Astrocyte of the cerebellum (primary cell): ENCODE measurements around the gene CYFIP1.
A peak's percentile ranks its signal among the peaks of the same experiment; 100 is the strongest.

Experiments used
- DNase-seq: peaks from one replicate; pipeline ENCODE4 v3.0.0-alpha.2; 2011; ENCODE audit warnings: low read depth
- H3K4me3 ChIP-seq: 2 replicates; pipeline ENCODE4 v1.5.1; 2011; ENCODE audit warnings: mild to moderate bottlenecking, low read depth, low read length, moderate library complexity
- CTCF ChIP-seq: IDR thresholded peaks from 2 replicates; pipeline ENCODE4 v1.5.1; 2012; ENCODE audit warnings: low read length, low read depth, moderate library complexity, mild to moderate bottlenecking; ENCODE audit errors: missing control alignments
- in situ Hi-C: cut with HindIII; loops from 2 replicates; pipeline ENCODE4 v1.10.0; 2017; ENCODE audit warnings: low sequenced_read_pairs

The CYFIP1 gene

GRCh38 chr15:22955544-22956119 is 24.5 kb downstream of the CYFIP1 start:
- TF ChIP-seq CTCF = no peak
- no peak overlapping the region for H3K4me3 ChIP-seq
- in situ Hi-C loops = no loop called here
- no peak for DNase-seq

GRCh38 chr15:22954798-22955543 is 25.2 kb downstream of the CYFIP1 start:
- TF ChIP-seq CTCF = no peak
- no peak overlapping the region for H3K4me3 ChIP-seq
- no peak for DNase-seq
- in situ Hi-C loops = no loop called here

GRCh38 chr15:22954326-22954725 is 25.8 kb downstream of the CYFIP1 start:
- H3K4me3 ChIP-seq = no peak overlapping the region
- in situ Hi-C loops = no loop called here
- no peak for TF ChIP-seq CTCF
- DNase-seq = no peak

- peak; percentile 59 for DNase-seq
- H3K4me3 ChIP-seq = no peak overlapping the region
- no peak for TF ChIP-seq CTCF
- in situ Hi-C loops = no loop called here
Observed at GRCh38 chr15:22952796-22953579, 27.2 kb downstream of the CYFIP1 start.

GRCh38 chr15:22951381-22952280 is 28.5 kb downstream of the CYFIP1 start:
- in situ Hi-C loops = no loop called here
- no peak for TF ChIP-seq CTCF
- H3K4me3 ChIP-seq = no peak overlapping the region
- DNase-seq = no peak

GRCh38 chr15:22951031-22951380 is 29.2 kb downstream of the CYFIP1 start:
- TF ChIP-seq CTCF = no peak
- in situ Hi-C loops = no loop called here
- no peak overlapping the region for H3K4me3 ChIP-seq
- DNase-seq = no peak
